GM12865 (cell line): ENCODE results near the gene AHCYL1.
"Not testable (repeated sequence)": the region's sequence is repeated elsewhere in the genome, so short reads cannot be mapped to it uniquely, and the experiment has no call there.

Source experiments
- DNase-seq: peaks from one replicate; pipeline ENCODE4 v3.0.0; 2010; ENCODE audit warnings: low read depth
- H3K4me3 ChIP-seq: 2 replicates; pipeline ENCODE4 v1.5.1; 2011; ENCODE audit warnings: mild to moderate bottlenecking, low read depth, low read length, control low read depth
- CTCF ChIP-seq: IDR thresholded peaks from 2 replicates; pipeline ENCODE4 v1.5.1; 2011; ENCODE audit warnings: low read length, control low read depth, low read depth, inconsistent platforms; ENCODE audit not compliant: insufficient read depth; ENCODE audit errors: missing control alignments

The AHCYL1 gene

GRCh38 chr1:110017792-110018191, 33.2 kb downstream of the AHCYL1 start:
- no peak overlapping the region for H3K4me3 ChIP-seq
- no peak for TF ChIP-seq CTCF
- DNase-seq, result no peak

GRCh38 chr1:110018396-110018795, 33.8 kb downstream of the AHCYL1 start:
- TF ChIP-seq CTCF, result no peak
- DNase-seq, result no peak
- no peak overlapping the region for H3K4me3 ChIP-seq

GRCh38 chr1:110019770-110020169, 35.2 kb downstream of the AHCYL1 start:
- DNase-seq, result no peak
- TF ChIP-seq CTCF, result no peak
- H3K4me3 ChIP-seq, result no peak overlapping the region

- no peak overlapping the region for H3K4me3 ChIP-seq
- no peak for TF ChIP-seq CTCF
- no peak for DNase-seq
These were observed 36.7 kb downstream of the AHCYL1 start for GRCh38 chr1:110021285-110021684.

GRCh38 chr1:110024613-110025012, 40.0 kb downstream of the AHCYL1 start:
- no peak for DNase-seq
- H3K4me3 ChIP-seq, result no peak overlapping the region
- no peak for TF ChIP-seq CTCF

- not testable (repeated sequence) for DNase-seq
- H3K4me3 ChIP-seq, result peak overlapping the region; percentile 45
These were observed 46.1 kb downstream of the AHCYL1 start for GRCh38 chr1:110030687-110031086.

- no peak for TF ChIP-seq CTCF
- no peak overlapping the region for H3K4me3 ChIP-seq
- no peak for DNase-seq
These were observed 47.8 kb downstream of the AHCYL1 start for GRCh38 chr1:110032327-110032726.
